GF-D8 (cell line): Measurements from ENCODE around the gene MSL3.

Experiments used
- DNase-seq: peaks from one replicate; lab custom pipeline; 2025; lab: John Stamatoyannopoulos, UW

The MSL3 gene

DNA sequence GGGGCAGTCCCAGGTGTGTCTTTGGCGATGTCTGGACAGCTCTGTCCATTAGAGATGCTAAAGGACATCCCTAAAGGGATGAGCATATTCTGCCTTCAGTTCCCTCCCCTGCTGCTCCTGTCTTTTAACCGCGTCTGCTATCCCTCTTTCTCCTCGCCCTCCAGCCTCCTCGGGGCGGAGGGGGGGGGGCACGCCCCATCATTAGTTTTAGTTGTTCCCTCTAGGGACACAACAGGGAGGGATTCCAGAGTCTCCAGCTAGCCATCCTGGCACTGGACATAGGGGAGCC, 1.1 kb downstream of the MSL3 start:
- no peak for DNase-seq

DNA sequence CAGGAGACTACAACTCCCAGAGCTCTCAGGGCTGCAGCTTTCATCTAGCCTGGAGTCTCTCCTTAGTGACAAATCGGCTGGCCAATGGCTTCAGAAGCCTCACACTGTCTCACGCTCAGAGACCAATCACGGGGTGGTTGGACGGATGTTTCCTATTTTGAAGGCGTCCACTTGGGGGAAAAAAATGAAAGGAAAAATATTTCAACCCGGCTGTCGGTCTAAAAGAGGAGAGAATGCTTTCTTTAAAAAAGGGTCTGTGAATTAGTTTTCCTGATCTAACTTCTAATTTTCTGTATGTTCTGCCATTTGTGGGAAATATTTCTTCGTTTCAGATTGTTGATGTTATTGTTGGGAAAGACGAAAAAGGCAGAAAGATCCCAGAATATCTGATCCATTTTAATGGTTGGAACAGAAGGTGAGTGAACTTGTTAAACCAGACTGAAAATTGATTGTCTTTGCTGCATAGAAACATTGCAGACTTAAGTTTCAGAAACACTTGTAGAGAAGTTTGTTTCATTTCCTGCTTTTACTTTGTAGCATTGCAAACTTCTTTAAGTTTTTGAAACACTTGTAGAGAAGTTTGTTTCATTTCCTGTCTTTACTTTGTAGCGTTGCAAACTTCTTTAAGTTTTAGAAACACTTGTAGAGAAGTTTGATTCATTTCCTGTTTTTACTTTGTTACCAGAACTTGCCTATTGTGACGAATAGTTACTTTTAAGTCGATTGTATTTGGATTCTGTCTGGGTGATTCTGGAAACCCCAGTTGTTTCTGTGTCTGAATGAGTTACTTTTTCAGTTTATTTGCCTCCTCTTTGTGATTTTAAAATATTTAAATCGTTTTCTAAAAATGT, 1.6 kb downstream of the MSL3 start:
- peak; percentile 57 for DNase-seq

DNA sequence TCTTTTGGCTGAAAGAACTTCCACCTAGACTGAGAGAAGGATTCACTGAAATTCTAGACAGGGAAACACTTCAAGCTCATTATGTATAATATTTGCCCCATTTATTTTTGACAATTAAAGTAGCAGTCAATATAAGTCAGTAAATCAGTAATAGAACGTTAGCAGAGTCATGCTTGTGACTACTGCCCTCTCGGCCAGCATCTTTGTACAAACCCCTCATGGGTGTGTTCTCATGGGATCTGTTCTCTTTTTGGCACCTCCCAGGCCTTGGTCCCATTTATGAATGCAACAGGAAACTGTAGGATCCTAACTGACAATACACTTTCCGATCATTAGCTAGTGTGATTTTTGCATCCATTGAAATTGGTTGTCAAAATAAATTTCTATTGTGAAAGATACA, 2.9 kb downstream of the MSL3 start:
- DNase-seq = no peak

DNA sequence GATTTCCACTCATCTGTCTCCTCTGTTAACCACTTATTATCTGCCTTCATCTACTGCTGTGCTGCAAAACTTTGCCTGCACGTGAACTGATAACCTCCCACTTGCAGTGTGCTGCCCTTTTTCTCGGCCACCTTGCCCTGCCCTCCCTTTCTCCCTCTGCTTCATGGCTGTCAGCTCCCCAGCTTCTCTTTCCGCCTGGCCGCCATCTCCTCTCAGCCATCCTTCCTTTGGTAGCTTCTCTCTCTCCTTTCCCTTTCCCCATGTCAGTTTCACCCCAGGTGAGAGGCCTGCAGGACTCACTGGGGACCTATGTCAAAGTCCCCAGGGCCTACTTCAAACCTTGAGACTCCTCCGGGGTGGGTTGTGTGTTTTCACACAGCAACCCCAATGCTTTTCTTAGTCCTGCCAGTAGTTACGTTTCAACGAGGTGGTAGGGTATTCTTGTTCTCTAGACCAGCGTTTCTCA, 6.6 kb downstream of the MSL3 start:
- no peak for DNase-seq

DNA sequence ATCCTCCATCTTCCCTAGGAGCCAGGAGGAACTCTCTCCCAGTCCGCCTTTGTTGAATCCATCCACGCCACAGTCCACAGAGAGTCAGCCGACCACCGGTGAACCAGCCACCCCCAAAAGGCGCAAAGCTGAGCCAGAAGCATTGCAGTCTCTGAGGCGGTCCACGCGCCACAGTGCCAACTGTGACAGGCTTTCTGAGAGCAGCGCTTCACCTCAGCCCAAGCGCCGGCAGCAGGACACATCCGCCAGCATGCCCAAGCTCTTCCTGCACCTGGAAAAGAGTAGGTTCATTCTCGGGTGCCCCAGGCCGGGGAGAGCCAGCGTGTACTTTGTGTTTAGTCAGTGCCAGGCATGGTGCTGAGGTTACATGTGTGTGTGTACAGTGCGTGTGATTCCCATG, 7.4 kb downstream of the MSL3 start:
- DNase-seq = no peak

DNA sequence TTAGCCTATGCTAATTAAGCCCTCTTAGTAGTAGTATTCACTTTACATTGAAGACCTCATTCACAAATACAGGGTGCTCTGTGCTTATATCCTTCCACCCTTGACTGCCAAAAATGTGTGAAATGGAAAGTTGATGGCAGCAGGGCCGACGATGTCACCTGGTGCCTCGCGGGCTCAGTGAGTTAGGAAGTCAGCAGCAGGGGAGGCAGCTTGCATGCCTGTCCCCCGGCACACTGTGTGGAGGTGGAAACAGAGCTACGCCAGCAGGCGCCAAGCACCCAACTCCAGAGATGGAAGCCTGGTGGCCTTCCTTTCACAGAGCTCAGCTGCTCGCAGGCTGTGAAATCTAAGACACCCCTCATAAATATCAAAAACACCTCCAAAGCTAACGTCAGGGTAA, 8.4 kb downstream of the MSL3 start:
- DNase-seq = no peak

DNA sequence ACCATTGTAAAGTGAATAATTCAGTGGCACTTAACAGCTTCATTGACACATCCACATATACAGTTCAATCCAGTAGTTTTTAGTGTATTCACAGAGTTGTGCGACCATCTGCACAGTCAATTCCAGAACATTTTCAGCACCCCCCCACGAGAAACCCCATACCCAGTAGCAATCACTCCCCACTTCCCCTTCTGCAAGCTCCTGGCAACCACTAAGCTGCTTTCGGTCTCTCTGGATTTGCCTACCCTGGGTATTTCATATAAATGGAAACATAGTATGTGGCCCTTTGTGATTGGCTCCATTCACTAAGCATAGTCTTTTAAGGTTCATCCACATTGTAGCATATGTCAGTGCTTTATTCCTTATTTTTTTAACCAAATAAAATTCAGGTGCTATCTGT, 10.0 kb downstream of the MSL3 start:
- no peak for DNase-seq

DNA sequence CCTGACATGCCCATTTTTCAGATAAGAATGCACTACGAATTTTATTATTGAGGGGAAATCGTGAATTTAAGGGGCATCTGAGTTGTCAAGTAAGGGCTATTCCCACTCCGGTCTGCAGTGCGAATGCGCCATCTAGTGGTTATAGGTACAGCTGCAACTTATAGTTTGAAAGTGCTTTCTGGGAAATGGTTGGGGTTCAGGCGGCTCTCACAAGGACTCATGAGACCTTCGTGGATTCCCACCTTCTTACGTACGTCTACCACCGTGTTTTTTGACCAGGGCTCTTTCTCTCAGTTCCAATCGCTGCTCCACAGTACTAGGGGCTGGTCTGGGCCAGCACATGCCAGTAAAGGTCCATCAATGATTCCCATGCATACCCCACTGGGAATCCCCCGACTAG, 12.3 kb downstream of the MSL3 start:
- DNase-seq = no peak

DNA sequence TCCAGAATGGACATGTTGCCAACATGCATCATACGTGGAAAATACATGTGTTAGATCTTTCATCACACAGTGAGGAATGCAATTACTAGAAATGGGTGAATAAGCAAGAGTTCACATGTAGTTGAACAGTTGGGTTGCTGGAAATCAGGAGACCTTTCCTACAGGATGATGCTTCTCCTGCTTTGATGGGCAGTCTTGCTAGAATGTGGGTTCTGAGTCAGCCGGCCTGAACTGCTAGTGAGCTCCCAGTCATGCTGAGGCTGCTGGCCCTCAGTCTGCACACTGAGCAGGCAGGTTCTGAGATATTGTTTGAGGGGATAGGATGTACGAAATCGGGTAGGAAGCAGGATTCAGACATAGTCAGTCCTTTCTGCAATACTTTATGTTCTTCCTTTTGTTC, 20.2 kb downstream of the MSL3 start:
- DNase-seq = no peak

DNA sequence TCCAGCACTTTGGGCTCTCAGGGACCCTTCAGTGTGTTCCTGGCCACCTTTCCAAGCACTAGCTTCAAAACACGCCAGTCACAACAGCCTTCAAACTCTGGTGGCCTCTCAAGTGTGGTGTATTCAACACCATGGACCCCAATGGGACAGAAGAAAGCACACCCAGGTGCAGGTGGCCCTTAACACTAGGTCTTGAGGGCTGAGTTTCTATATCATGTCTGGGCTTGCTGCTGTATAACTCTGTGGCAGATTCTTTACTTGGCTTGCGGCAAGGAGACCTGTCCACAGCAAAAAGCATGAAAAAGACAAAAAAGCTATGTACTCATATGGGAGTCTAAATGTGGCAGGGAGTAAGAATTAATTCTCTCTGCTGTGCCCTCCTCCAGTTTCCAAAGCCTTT, 23.1 kb downstream of the MSL3 start:
- no peak for DNase-seq

DNA sequence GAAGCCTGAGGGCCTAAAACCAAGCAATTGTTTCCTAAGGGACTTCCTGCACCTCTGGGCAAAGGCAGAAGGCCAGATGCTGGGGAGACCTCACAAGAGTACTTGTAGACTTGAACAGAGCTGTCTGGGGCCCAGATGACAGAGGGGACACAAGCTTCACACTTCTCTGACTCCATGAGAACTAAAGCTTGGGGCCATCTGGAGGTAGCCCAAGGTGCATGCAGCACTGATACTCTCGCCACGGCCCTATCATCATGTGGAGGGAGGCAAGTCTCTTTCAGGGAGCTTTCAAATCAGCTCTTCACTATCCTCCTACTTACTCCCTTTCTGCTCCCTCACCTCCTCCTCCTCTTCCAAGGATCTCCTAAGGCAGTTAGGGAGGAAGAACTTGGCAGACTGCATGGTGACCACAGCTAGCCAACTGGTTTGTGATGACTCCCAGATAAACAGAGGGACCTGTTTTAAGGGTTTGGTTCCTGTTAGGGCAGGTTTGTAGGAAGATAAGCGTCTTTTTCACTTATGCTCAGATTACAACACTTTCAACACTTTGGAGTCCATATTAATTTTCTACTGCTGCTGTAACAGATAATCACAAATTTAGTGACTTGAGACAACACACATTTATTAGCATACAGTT, 23.8 kb downstream of the MSL3 start:
- no peak for DNase-seq

DNA sequence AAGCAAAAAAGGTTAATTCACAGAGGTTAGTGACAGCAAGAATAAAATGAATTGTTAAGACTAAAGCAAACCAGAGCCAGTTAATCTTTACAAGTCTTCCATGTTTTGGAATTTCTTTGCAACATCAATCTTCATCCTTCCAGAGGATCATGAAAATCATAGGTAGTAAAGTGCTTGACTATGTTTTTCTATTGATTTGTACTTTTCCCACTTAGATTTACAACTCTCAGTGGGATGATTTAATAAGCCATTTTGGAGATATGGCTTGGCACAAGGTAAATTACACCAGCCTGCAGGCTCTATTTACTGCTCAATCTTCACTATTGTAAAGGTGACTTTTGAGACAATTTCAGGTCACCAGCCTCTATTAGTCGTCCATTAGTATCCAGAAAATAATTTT, 26.5 kb downstream of the MSL3 start:
- no peak for DNase-seq

DNA sequence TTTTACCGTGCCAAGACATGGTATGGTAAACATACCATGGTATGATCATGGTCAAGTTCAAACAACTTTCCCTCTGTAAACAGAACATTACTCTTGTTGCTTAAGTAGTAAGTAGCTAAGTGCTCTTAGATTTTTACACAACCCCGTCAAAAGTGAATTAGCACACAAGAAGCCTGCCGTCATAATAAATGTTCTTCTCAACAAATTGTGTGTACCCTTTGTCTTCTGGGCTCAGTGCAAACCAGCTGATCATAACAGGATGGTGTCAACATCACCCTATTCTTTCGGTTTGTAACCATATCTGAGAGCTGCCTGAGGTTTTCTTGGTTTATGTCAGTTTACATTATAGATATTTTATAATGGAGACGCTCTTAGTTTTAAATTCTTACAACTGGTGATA, 28.8 kb downstream of the MSL3 start:
- DNase-seq = no peak

DNA sequence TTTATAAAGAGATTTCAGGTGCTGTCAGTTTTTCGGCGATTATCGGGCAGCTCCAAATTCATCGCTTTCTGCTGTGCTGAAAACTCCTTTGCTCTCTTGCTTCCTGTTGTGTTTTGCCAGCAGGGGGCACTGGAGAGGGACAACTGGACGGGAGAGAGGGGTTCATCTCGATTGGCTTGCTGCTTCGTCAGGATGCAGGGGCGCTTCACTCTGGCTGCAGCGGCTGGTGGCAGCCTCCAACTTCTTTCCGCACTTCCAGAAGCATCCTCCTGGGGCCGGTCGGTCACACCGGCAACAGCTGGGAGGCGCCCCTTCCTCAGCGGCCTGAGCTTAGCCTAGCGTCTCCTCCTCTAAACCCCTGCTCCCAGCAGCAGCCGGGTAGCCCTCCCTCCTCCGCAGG, 29.5 kb downstream of the MSL3 start:
- no peak for DNase-seq

DNA sequence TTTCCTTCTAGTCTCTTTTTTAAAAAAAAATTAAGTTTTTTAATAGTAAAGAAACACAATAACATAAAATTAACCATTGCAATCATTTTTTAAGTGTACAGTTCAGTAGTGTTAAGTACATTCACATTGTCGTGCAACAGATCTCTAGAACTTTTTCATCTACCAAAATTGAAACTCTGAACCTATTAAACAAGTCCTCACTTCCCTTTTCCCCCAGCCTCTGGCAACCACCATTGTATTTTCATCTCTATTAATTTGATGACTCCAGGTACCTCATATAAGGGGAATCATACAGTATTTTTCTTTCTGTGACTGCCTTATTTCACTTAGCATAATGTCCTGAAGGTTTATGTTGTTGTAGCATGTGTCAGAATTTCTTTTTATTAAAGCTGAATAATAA, 31.8 kb downstream of the MSL3 start:
- no peak for DNase-seq

DNA sequence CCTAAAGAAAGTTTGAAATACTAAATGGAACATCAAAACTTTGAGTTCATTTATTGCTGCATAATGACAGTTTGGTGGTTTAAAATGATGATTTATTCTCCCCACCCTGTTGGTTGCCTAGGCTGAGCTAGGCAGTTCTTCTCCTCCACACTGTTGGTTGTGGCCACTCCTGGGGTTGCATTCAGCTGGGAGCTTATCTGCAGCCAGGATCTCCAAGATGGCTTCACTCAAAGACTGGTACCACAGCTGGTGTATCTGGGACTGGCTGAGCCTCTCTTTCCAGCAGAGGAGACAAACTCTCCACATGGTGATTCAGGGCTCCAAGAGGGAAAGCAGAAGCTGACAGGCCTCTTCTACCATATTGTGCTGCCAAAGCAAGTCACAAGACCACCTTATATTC, 33.1 kb downstream of the MSL3 start:
- no peak for DNase-seq

DNA sequence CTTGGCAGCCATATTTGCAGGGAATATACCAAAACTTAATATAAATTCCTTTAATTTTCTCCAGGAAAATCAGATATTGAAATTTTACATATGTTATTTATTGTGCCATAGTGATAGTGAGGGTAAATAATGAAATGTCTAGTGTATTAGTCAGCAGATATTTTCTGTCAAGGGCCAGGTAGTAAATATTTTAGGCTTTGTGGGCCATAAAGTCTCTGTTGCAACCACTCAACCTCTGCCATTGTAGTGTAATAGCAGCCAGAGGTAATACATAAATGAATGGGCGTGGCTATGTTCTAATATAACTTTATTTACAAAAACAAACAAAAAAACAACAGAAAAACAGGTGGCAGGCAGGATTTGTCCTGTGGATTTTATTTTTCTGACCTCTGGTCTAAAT, 33.5 kb downstream of the MSL3 start:
- DNase-seq = no peak

DNA sequence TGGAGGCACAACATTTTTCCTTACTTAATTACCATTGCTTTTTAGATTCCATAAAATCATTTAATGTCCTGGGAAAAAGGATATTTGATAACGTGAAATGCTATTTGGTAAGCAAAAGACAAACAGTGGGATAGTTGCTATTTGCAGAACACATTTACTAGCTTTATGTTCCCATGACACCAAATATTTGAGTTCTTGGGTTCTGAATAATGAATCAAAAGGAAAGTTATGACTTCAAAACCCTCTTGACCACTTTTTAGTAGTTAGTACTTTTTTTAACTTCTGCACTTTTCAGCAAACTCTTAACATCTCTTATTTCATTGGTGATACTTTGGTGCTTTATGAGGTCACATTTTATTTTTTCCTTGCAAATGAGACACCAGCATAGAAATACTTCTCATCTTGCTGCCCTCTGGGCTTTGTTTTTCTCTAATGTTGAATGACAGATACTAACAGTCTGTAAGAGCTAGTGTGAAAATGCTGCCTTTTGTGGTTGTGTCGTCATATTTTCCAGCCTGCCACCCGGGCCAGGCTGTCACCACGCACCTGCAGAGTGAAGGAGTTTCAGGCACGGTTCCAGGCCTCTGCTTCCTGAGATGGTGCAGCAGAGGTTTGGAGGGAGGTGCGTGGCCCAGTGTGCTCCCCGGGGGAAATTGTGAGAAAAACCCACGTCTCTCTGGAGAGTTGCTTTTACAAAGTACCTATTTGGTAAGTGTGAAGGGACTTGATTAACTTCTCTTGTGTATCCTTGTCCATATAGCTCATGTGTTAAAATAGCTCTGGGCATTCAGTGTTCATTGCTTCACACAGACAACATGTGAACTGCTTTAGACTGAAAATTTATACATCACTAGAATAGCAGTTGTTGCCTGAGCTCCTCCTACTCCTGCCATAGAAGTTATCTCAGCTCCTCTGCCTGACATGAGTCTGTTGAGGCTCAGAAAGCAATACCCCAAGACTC, 34.7 kb downstream of the MSL3 start:
- DNase-seq = peak; percentile 9

DNA sequence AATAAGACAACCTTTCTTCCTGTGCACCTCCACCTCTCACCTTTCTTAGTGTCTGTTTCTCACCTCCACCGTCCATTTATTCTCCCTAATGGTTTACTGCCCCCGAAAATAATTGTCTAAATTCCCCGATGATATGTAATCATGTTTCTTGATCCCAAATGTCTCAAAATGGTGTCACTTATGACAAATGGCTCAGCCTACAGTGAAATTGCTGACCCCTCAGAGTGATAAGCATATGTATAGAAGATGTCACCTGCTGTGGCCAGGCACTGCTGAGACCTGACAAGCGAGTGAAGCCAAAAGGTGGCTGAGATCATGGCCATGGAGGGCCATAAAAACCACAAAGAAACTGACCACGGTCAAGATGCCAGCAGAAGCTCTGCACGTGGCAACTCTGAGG, 35.7 kb downstream of the MSL3 start:
- no peak for DNase-seq

DNA sequence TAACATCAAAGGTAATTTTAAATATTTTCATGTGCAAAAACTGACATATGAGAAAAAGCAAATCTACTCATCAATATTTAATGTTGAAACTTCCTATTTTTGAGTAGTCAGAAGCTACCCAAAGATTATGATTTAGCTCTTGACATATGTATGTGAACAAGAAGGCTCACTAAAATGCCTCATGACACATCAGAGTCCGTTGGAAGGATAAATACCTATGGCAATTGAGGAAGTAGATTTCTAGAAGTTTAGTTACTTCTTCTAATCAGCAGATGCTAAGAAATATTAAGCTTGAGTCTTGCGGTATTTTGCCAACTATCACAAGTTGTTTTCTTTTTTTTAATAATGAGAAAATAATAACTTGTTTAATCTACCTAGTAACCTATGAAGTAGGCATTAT, 55.3 kb downstream of the MSL3 start:
- no peak for DNase-seq
